Gastrocnemius medialis (tissue), 4 donors: ENCODE measurements around the gene ETFBKMT. TPM values are rescaled to one million over a fixed set of nuclear protein-coding genes. Genes with fewer than 3 reads are reported as not detected.

Experiments
- ATAC-seq, 2 donors: fragments of 150-250 bp; one replicate each; pipeline ENCODE4 v1.9.1; 2016
- DNase-seq, 2 donors: peaks; one replicate each; pipeline ENCODE4 v3.0.0-alpha.2; 2019
- H3K27ac ChIP-seq, 4 donors: fragments of 200-600 bp; sonication (generic); 1 replicate in 1 of 4; 2 replicates in 3 of 4; pipeline ENCODE4 v1.5.1; 2016 to 2018; ENCODE audit warnings: mild to moderate bottlenecking in 2 of 4, moderate library complexity in 1 of 4
- H3K27me3 ChIP-seq, 3 donors: fragments of 200-600 bp; sonication (generic) in 2 of 3; 1 replicate in 1 of 3; 2 replicates in 2 of 3; pipeline versions ENCODE4 v1.5.1 to v1.6.0; 2016 to 2019; ENCODE audit warnings: mild to moderate bottlenecking in 1 of 3, moderate library complexity in 1 of 3
- H3K36me3 ChIP-seq, 2 donors: fragments of 200-600 bp; sonication (generic) in 1 of 2; one replicate each; pipeline ENCODE4 v1.5.1; 2017 to 2018
- H3K4me1 ChIP-seq, 2 donors: fragments of 200-600 bp; sonication (generic) in 1 of 2; one replicate each; pipeline ENCODE4 v1.5.1; 2016 to 2017; ENCODE audit warnings: mild to moderate bottlenecking in 2 of 2
- H3K4me3 ChIP-seq, 4 donors: fragments of 200-600 bp; sonication (generic) in 3 of 4; 1 replicate in 1 of 4; 2 replicates in 3 of 4; pipeline ENCODE4 v1.5.1; 2016 to 2019; ENCODE audit warnings: mild to moderate bottlenecking in 2 of 4
- H3K9me3 ChIP-seq, 3 donors: fragments of 200-600 bp; sonication (generic) in 2 of 3; 1 replicate in 1 of 3; 2 replicates in 2 of 3; pipeline ENCODE4 v1.5.1; 2016 to 2019
- POLR2A ChIP-seq, 2 donors: fragments of 450-650 bp; IDR thresholded peaks; one replicate each; pipeline ENCODE4 v1.6.1; 2017; ENCODE audit warnings: antibody characterized with exemption in 2 of 2, mild to moderate bottlenecking in 2 of 2, moderate library complexity in 2 of 2
- in situ Hi-C, 4 donors: fragments of 200-750 bp; cut with MboI; loops; one replicate each; pipeline versions ENCODE4 v1.15.0 to v1.8.0; 2017; ENCODE audit warnings: low sequenced_read_pairs in 4 of 4
- intact Hi-C: fragments of 100-400 bp; cut with DNase I; formaldehyde crosslinking; loops from one replicate; pipeline ENCODE4 v1.15.1; 2023; ENCODE audit warnings: low total_unique reads
- total RNA-seq, 4 donors: library from RNA; depleted of rRNA; stranded (reverse); fragments of >200 nt; gene quantifications; one replicate each; pipeline versions ENCODE4 v1.1.0 to v1.2.3, GENCODE V29; 2016
- TF ChIP-seq, protein P1 (sequence below), 5 experiments: fragments of 450-650 bp in 3 of 5; fragments of 200-600 bp in 2 of 5; sonication (generic) in 2 of 5; IDR thresholded peaks in 4 of 5; conservative IDR thresholded peaks in 1 of 5; 1 replicate in 4 of 5; 2 replicates in 1 of 5; pipeline ENCODE4 v1.5.1; 2016 to 2019; ENCODE audit warnings: antibody characterized with exemption in 5 of 5, mild to moderate bottlenecking in 3 of 5, moderate library complexity in 3 of 5

Gene ETFBKMT
- total RNA-seq, 4 donors from 2014 or later = 2.6 to 13.5 (median 5.0) TPM

- TF ChIP-seq, protein P1, sequence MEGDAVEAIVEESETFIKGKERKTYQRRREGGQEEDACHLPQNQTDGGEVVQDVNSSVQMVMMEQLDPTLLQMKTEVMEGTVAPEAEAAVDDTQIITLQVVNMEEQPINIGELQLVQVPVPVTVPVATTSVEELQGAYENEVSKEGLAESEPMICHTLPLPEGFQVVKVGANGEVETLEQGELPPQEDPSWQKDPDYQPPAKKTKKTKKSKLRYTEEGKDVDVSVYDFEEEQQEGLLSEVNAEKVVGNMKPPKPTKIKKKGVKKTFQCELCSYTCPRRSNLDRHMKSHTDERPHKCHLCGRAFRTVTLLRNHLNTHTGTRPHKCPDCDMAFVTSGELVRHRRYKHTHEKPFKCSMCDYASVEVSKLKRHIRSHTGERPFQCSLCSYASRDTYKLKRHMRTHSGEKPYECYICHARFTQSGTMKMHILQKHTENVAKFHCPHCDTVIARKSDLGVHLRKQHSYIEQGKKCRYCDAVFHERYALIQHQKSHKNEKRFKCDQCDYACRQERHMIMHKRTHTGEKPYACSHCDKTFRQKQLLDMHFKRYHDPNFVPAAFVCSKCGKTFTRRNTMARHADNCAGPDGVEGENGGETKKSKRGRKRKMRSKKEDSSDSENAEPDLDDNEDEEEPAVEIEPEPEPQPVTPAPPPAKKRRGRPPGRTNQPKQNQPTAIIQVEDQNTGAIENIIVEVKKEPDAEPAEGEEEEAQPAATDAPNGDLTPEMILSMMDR (IDR thresholded peaks at IDR 0.05 in 4 of 5, conservative IDR thresholded peaks at IDR 0.05 in 1 of 5) = no peak
- TF ChIP-seq POLR2A (IDR thresholded peaks at IDR 0.05) = no peak
- DNase-seq (no peak), ATAC-seq (no peak)
- intact Hi-C loops (no loop called here), in situ Hi-C loops (no loop called here)
- no peak overlapping the region for H3K27ac ChIP-seq
- no peaks in the 10 kb centered on the region for H3K36me3 ChIP-seq
- no peaks in the 10 kb centered on the region for H3K9me3 ChIP-seq
- no peak overlapping the region for H3K4me3 ChIP-seq
- H3K27me3 ChIP-seq = no peaks in the 10 kb centered on the region
- no peaks in the 10 kb centered on the region for H3K4me1 ChIP-seq
Observed at GRCh38 chr12:31622038-31622437, 37.5 kb upstream of the ETFBKMT start.

GRCh38 chr12:31626270-31626995 is 33.1 kb upstream of the ETFBKMT start:
- Histone ChIP-seq H3K27me3 (no peaks in the 10 kb centered on the region), H3K4me3 (no peak overlapping the region), H3K27ac (no peak overlapping the region), H3K4me1 (peaks cover 10 to 12% of the 10 kb centered on the region in 2 donors), H3K36me3 (no peaks in the 10 kb centered on the region), H3K9me3 (no peaks in the 10 kb centered on the region)
- DNase-seq (no peak), ATAC-seq (no peak)
- intact Hi-C loops = no loop called here
- in situ Hi-C loops = no loop called here
- no peak for TF ChIP-seq POLR2A (IDR thresholded peaks at IDR 0.05)
- TF ChIP-seq, protein P1 (IDR thresholded peaks at IDR 0.05 in 4 of 5, conservative IDR thresholded peaks at IDR 0.05 in 1 of 5) = no peak

- intact Hi-C loops = no loop called here
- Histone ChIP-seq H3K27ac (no peak overlapping the region), H3K4me3 (no peak overlapping the region), H3K36me3 (no peaks in the 10 kb centered on the region), H3K4me1 (peaks cover 10 to 12% of the 10 kb centered on the region in 2 donors), H3K27me3 (no peaks in the 10 kb centered on the region), H3K9me3 (no peaks in the 10 kb centered on the region)
- TF ChIP-seq, protein P1 (IDR thresholded peaks at IDR 0.05 in 4 of 5, conservative IDR thresholded peaks at IDR 0.05 in 1 of 5) = no peak
- TF ChIP-seq POLR2A (IDR thresholded peaks at IDR 0.05) = no peak
- ATAC-seq = no peak
- in situ Hi-C loops = no loop called here
- DNase-seq = no peak
Observed at GRCh38 chr12:31627456-31628054, 31.9 kb upstream of the ETFBKMT start.

DNA sequence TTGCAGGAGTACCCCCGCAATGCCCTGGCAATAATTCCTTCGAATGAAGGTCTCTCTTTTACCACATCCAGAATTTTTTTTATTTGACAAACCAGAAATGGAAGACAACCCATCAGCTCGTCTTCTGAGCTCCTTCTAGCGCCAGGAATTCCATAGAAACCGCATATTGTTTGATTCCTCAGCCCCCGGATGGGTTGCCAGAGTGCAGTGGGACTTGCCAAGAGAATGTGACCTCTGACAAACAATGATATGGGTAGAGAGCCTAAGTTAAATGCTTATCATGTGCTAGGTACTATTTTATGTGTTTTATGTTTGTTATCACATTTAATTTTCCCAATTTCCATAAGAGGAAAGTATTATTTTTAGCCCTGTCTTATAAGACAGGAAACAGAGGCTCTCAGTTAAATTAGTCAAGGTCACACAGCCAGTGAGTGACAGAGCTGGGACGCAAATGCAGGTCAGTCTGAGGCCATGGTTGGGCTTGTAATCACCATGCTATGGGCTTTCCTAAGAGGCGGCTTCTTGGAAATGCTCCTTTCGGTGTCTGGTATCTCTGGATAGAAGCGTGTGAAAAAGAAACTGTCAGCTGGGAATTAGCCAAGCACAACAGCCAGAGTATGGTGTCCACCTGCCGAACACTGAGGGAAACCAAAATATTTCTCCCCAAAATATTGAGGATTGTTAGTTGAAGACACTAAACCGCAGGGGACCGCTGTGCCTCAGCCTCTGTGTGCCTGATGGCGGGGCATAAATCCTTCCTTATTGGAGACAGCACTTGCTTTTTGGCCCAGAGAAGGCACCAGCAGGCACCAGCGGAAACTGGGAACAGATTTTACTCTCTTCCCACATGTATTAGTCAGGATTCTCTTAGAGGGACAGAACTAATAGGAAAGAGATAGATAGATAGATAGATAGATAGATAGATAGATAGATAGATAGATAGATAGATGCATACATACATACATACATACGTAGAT is 29.4 kb upstream of the ETFBKMT start:
- Histone ChIP-seq H3K4me1 (peaks cover 10 to 12% of the 10 kb centered on the region in 2 donors), H3K36me3 (no peaks in the 10 kb centered on the region), H3K27ac (peak overlapping the region; percentile 53 to 66 (median 57)), H3K9me3 (no peaks in the 10 kb centered on the region), H3K27me3 (no peaks in the 10 kb centered on the region), H3K4me3 (peak overlapping the region in 2 of 4 donors; percentile 28 to 46)
- intact Hi-C loops (loop anchor here (10.0 kb wide), 1 partner anchor 775 kb away; no protein-coding TSS in a partner anchor), in situ Hi-C loops (no loop called here)
- DNase-seq (peak; percentile 32 to 48), ATAC-seq (peak; percentile 89 to 98)
- TF ChIP-seq, protein P1 (IDR thresholded peaks at IDR 0.05 in 4 of 5, conservative IDR thresholded peaks at IDR 0.05 in 1 of 5) = no peak
- TF ChIP-seq POLR2A (IDR thresholded peaks at IDR 0.05) = no peak
